ENCODE data around the gene AHRR. TPM values are rescaled to one million over a fixed set of nuclear protein-coding genes. Genes with fewer than 3 reads are reported as not detected.

Gene AHRR
- total and polyA plus RNA-seq, 3 donors from 2014 or later = 36.9 to 68.5 (median 43.4) TPM

DNA sequence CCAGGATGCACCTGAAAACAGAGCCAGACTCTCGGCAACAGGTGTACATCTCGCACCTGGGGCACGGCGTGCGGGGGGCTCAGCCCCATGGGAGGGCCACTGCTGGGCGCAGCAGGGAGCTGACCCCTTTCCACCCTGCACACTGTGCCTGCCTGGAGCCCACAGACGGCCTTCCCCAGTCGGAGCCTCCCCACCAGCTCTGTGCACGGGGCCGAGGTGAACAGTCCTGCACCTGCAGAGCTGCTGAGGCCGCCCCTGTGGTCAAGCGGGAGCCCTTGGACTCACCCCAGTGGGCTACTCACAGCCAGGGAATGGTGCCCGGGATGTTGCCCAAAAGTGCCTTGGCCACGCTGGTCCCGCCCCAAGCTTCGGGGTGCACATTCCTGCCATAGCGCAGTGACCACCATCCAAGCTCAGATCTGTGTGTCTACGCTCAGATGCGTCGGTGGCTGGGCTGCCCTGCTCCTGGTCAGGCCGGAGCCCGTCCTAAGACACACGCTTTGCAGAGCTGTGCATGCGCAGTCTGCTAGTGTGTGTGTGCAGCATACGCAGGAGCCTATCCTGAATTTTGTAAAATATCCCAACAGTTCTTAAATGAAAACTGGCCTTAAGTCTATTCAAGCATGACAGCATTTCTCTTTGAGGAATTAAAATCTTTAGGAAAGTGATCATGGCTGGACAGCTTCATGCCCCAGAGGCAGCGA lies 113.1 kb downstream of the AHRR start:
- intact Hi-C loops (cut with DNase I; ENCODE audit: low total_unique reads) = no loop called here
- no peak for TF ChIP-seq POLR2A (IDR thresholded peaks at IDR 0.05)
- TF ChIP-seq, protein P1, sequence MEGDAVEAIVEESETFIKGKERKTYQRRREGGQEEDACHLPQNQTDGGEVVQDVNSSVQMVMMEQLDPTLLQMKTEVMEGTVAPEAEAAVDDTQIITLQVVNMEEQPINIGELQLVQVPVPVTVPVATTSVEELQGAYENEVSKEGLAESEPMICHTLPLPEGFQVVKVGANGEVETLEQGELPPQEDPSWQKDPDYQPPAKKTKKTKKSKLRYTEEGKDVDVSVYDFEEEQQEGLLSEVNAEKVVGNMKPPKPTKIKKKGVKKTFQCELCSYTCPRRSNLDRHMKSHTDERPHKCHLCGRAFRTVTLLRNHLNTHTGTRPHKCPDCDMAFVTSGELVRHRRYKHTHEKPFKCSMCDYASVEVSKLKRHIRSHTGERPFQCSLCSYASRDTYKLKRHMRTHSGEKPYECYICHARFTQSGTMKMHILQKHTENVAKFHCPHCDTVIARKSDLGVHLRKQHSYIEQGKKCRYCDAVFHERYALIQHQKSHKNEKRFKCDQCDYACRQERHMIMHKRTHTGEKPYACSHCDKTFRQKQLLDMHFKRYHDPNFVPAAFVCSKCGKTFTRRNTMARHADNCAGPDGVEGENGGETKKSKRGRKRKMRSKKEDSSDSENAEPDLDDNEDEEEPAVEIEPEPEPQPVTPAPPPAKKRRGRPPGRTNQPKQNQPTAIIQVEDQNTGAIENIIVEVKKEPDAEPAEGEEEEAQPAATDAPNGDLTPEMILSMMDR (IDR thresholded peaks at IDR 0.05) = no peak

GRCh38 chr5:435156-435790 lies 113.8 kb downstream of the AHRR start:
- 88 to 91% methylated on average over 27 of the region's 27 CpGs for WGBS, 2 donors
- intact Hi-C loops (cut with DNase I; ENCODE audit: low total_unique reads) = no loop called here
- no peak for TF ChIP-seq POLR2A (IDR thresholded peaks at IDR 0.05)
- TF ChIP-seq, protein P1 (IDR thresholded peaks at IDR 0.05) = no peak
- Histone ChIP-seq H3K27ac (no peak overlapping the region), H3K9me3 (no peaks in the 10 kb centered on the region), H3K4me1 (no peaks in the 10 kb centered on the region), H3K27me3 (no peaks in the 10 kb centered on the region), H3K36me3 (ENCODE audit: low read depth, missing control alignments) (no peaks in the 10 kb centered on the region), H3K4me3 (no peak overlapping the region)
- DNase-seq = no peak

More for the DNA sequence above, 113.1 kb downstream of the AHRR start:
- no peaks in the 10 kb centered on the region for H3K4me1 ChIP-seq
- WGBS, 2 donors = 77 to 93% methylated on average over 11 to 17 of the region's 26 CpGs
- no peaks in the 10 kb centered on the region for H3K27me3 ChIP-seq
- no peaks in the 10 kb centered on the region for H3K36me3 ChIP-seq (ENCODE audit: low read depth, missing control alignments)
- H3K4me3 ChIP-seq = no peak overlapping the region
- no peaks in the 10 kb centered on the region for H3K9me3 ChIP-seq
- no peak overlapping the region for H3K27ac ChIP-seq
- peak; percentile 6 for DNase-seq

GRCh38 chr5:435961-436640 lies 114.6 kb downstream of the AHRR start:
- DNase-seq = no peak
- intact Hi-C loops (cut with DNase I; ENCODE audit: low total_unique reads) = no loop called here

DNA sequence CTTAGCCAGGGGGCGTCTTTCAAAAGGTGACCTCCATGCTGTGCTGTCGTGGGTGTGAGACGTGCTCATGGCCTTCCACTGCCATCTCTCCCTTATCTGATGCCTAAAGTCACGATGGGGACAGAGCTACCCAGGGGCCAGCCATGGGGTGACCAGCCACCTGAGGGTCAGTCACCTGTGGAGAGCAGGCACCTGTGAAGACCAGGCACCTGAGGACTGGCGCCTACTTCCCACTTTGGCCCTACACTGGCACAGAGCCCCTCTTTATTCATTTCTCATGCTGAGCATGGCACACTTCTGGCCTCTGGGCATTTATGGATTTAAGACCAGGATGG lies 115.1 kb downstream of the AHRR start:
- intact Hi-C loops (cut with DNase I; ENCODE audit: low total_unique reads) = no loop called here
- TF ChIP-seq POLR2A (IDR thresholded peaks at IDR 0.05) = no peak
- TF ChIP-seq, protein P1 (IDR thresholded peaks at IDR 0.05) = no peak
- H3K9me3 ChIP-seq = no peaks in the 10 kb centered on the region
- peaks cover 3% of the 10 kb centered on the region for H3K4me1 ChIP-seq
- H3K27me3 ChIP-seq = no peaks in the 10 kb centered on the region
- no peaks in the 10 kb centered on the region for H3K36me3 ChIP-seq (ENCODE audit: low read depth, missing control alignments)
- no peak for DNase-seq
- WGBS, 2 donors = 79% methylated on average over 2 to 5 of the region's 5 CpGs
- no peak overlapping the region for H3K27ac ChIP-seq
- H3K4me3 ChIP-seq = no peak overlapping the region

More at GRCh38 chr5:435961-436640, 114.6 kb downstream of the AHRR start:
- Histone ChIP-seq H3K9me3 (no peaks in the 10 kb centered on the region), H3K4me3 (no peak overlapping the region), H3K4me1 (peaks cover 3% of the 10 kb centered on the region), H3K27me3 (no peaks in the 10 kb centered on the region), H3K27ac (no peak overlapping the region), H3K36me3 (ENCODE audit: low read depth, missing control alignments) (no peaks in the 10 kb centered on the region)
- 82 to 88% methylated on average over 17 to 18 of the region's 18 CpGs for WGBS, 2 donors
- no peak for TF ChIP-seq POLR2A (IDR thresholded peaks at IDR 0.05)
- TF ChIP-seq, protein P1 (IDR thresholded peaks at IDR 0.05) = no peak
